K562 (cell line): ENCODE results near the gene DIP2C. TPM values are rescaled to one million over a fixed set of nuclear protein-coding genes. Genes with fewer than 3 reads are reported as not detected.

Experiments
- ATAC-seq: fragments of 200-7000 bp; cut with Tn5 transposase; 3 replicates; pipeline ENCODE4 v1.9.1; 2020; ENCODE audit warnings: moderate library complexity
- BruUV-seq: library from RNA; stranded (reverse); fragments of 400-500 nt; replicated peaks from 2 replicates; lab custom pipeline; 2021; lab: Mats Ljungman, UMichigan
- CTCF ChIA-PET: fragments of 300-600 bp; formaldehyde crosslinking; extraction: SDS; loops from one replicate; lab custom pipeline; 2021; ENCODE audit warnings: low intra/inter-chr PET ratio; lab: Yijun Ruan, JAX
- POLR2A ChIA-PET: fragments of 300-600, 350-650 bp; sonication (Branson Sonifier 250); formaldehyde crosslinking; extraction: SDS; loops from one replicate; lab custom pipeline; 2021; ENCODE audit warnings: antibody characterized with exemption, inconsistent platforms; lab: Yijun Ruan, JAX
- DNase-seq, 4 experiments: peaks; one replicate each; pipeline versions ENCODE4 v3.0.0 to v3.0.0-alpha.2; 2011 to 2018; ENCODE audit warnings: low spot score in 3 of 4, mixed read lengths in 3 of 4; ENCODE audit errors: extremely low read depth in 1 of 4
- FAIRE-seq: peaks from 2 replicates; lab custom pipeline; 2011; peaks lifted over from hg19 to GRCh38; lab: Jason Lieb, UNC
- H2AFZ ChIP-seq: 2 replicates; pipeline ENCODE4 v1.6.0; 2011; ENCODE audit warnings: low read depth, low read length, control low read depth, inconsistent platforms
- H3K27ac ChIP-seq: fragments of 200-600 bp; 3 replicates; pipeline ENCODE4 v1.8.0; 2011; ENCODE audit warnings: low read depth, mild to moderate bottlenecking, control low read depth, inconsistent platforms, low read length, moderate library complexity, mixed read lengths; ENCODE audit errors: extremely low read depth
- H3K27me3 ChIP-seq, 2 experiments: fragments of 300-600 bp in 1 of 2; 2 replicates in 1 of 2; 3 replicates in 1 of 2; pipeline versions ENCODE4 v1.6.0 to v1.8.0; 2011; ENCODE audit warnings: inconsistent platforms in 2 of 2, low read length in 2 of 2, mild to moderate bottlenecking in 1 of 2, mixed read lengths in 1 of 2, moderate library complexity in 1 of 2; ENCODE audit not compliant: control insufficient read depth in 2 of 2, insufficient read depth in 2 of 2
- H3K36me3 ChIP-seq: fragments of 300-600 bp; 3 replicates; pipeline ENCODE4 v1.8.0; 2011; ENCODE audit warnings: mild to moderate bottlenecking, low read length, inconsistent platforms; ENCODE audit not compliant: control insufficient read depth, insufficient read depth
- H3K4me1 ChIP-seq, 2 experiments: fragments of 200-600 bp in 1 of 2; replicated peaks in 1 of 2; 2 replicates in 1 of 2; 3 replicates in 1 of 2; pipeline versions ENCODE4 v1.5.1 to v1.8.0; 2011; ENCODE audit warnings: inconsistent platforms in 2 of 2, low read length in 2 of 2, mild to moderate bottlenecking in 1 of 2, mixed read lengths in 1 of 2, moderate library complexity in 1 of 2; ENCODE audit not compliant: control insufficient read depth in 2 of 2, insufficient read depth in 2 of 2
- H3K4me2 ChIP-seq: 2 replicates; pipeline ENCODE4 v1.6.1; 2011; ENCODE audit warnings: low read length, control low read depth, inconsistent platforms, mixed read lengths; ENCODE audit not compliant: insufficient read depth
- H3K4me3 ChIP-seq: fragments of 200-600 bp; sonication (generic), shearing (Covaris generic); 2 replicates; pipeline ENCODE4 v1.5.1; 2016; ENCODE audit warnings: control low read depth, inconsistent platforms
- H3K79me2 ChIP-seq: fragments of 200-600 bp; 3 replicates; pipeline ENCODE4 v1.8.0; 2011; ENCODE audit warnings: low read length, inconsistent platforms; ENCODE audit not compliant: control insufficient read depth, insufficient read depth
- H3K9ac ChIP-seq, 2 experiments: 2 replicates each; pipeline versions ENCODE4 v1.6.0 to v1.6.1; 2011; ENCODE audit warnings: low read depth in 2 of 2, low read length in 2 of 2, control low read depth in 1 of 2, inconsistent platforms in 1 of 2, mild to moderate bottlenecking in 1 of 2, mixed read lengths in 1 of 2; ENCODE audit not compliant: insufficient read depth in 1 of 2
- H3K9me1 ChIP-seq: one replicate; pipeline ENCODE4 v1.6.0; 2011; ENCODE audit warnings: inconsistent platforms, mild to moderate bottlenecking, low read length, moderate library complexity; ENCODE audit not compliant: control insufficient read depth, insufficient read depth
- H3K9me3 ChIP-seq: replicated peaks from 2 replicates; pipeline ENCODE4 v1.5.1; 2011; ENCODE audit warnings: low read depth, low read length, inconsistent platforms; ENCODE audit not compliant: control insufficient read depth, insufficient read depth
- H4K20me1 ChIP-seq: replicated peaks from 2 replicates; pipeline ENCODE4 v1.6.1; 2011; ENCODE audit warnings: low read length, inconsistent platforms, mixed read lengths; ENCODE audit not compliant: control insufficient read depth, insufficient read depth
- BACH1 ChIP-seq: fragments of 200-800 bp; sonication (Bioruptor generic); IDR thresholded peaks from 2 replicates; pipeline ENCODE4 v1.6.1; 2016; ENCODE audit warnings: missing genetic modification characterization, missing compliant biosample characterization
- FUS ChIP-seq: fragments of 200-400 bp; formaldehyde crosslinking; optimal IDR thresholded peaks from 2 replicates; pipeline ENCODE3; 2017; ENCODE audit warnings: low read depth, low read length
- HNRNPL ChIP-seq: fragments of 200-400 bp; formaldehyde crosslinking; IDR thresholded peaks from 2 replicates; pipeline ENCODE4 v1.6.1; 2017; ENCODE audit warnings: low read depth, mild to moderate bottlenecking, low read length
- MTA3 ChIP-seq: fragments of 450-650 bp; formaldehyde crosslinking; IDR thresholded peaks from 2 replicates; pipeline ENCODE4 v1.6.1; 2017; ENCODE audit warnings: mild to moderate bottlenecking, borderline replicate concordance
- NBN ChIP-seq: fragments of 450-650 bp; IDR thresholded peaks from 2 replicates; pipeline ENCODE4 v1.6.1; 2016; ENCODE audit warnings: low read depth, mild to moderate bottlenecking
- SPI1 ChIP-seq: IDR thresholded peaks from 2 replicates; pipeline ENCODE4 v1.6.1; 2011; ENCODE audit warnings: low read depth, low read length, control low read depth, borderline replicate concordance
- ZFP30 ChIP-seq: fragments of 250-450 bp; sonication (Bioruptor Pico); IDR thresholded peaks from 2 replicates; pipeline ENCODE4 v1.8.0; 2022; ENCODE audit warnings: moderate library complexity, mild to moderate bottlenecking, inconsistent platforms, borderline replicate concordance
- ZNF354B ChIP-seq: fragments of 250-450 bp; sonication (Bioruptor Pico); IDR thresholded peaks from 2 replicates; pipeline ENCODE4 v1.4.0; 2020
- ZSCAN29 ChIP-seq: fragments of 450-650 bp; IDR thresholded peaks from 2 replicates; pipeline ENCODE4 v1.6.1; 2017
- WGBS: fragments of 100-300 bp; shearing (Covaris generic); methylation state at CpG from one replicate; pipeline ENCODE4 v1.1.6; 2016; ENCODE audit warnings: low coverage, mixed read lengths; ENCODE audit not compliant: insufficient coverage; ENCODE audit errors: missing lambda C conversion rate; 5-methylcytosine and 5-hydroxymethylcytosine counted together
- in situ Hi-C: fragments of 300-500 bp; cut with MboI; formaldehyde crosslinking; loops from 4 replicates; pipeline ENCODE4 v1.15.0; 2018; ENCODE audit warnings: inconsistent platforms, mixed read lengths
- intact Hi-C: fragments of 100-400 bp; cut with micrococcal nuclease; formaldehyde crosslinking; loops from 2 replicates; pipeline ENCODE4 v1.14.2; 2022
- polyA plus RNA-seq, 8 experiments: library from polyadenylated mRNA; depleted of rRNA in 4 of 8; stranded (reverse) in 5 of 8; unstranded in 3 of 8; fragments of >200 nt; fragmentation: Nextera tagmentation in 2 of 8; fragmentation: Illumina TruSeq in 1 of 8; extraction: Ambion mirVana in 2 of 8; extraction: Trizol in 1 of 8; gene quantifications; 2 replicates each; pipeline versions ENCODE4 v1.2.1 to v1.2.3, GENCODE V29; 2011 to 2014; ENCODE audit warnings: inconsistent platforms in 1 of 8, missing spikeins in 1 of 8
- total RNA-seq, 7 experiments: library from RNA; depleted of rRNA in 6 of 7; stranded (reverse); fragments of >200 nt in 6 of 7; fragmentation: Illumina TruSeq in 2 of 7; extraction: Trizol in 2 of 7; gene quantifications; 2 replicates each; pipeline versions ENCODE4 v1.2.1 to v1.2.3, GENCODE V29; 2011 to 2021; ENCODE audit warnings: low replicate concordance in 1 of 7
- TF ChIP-seq, protein P1 (sequence below): sonication (generic); formaldehyde crosslinking; IDR thresholded peaks from 2 replicates; pipeline ENCODE4 v1.8.1; 2023; ENCODE audit warnings: mild to moderate bottlenecking, missing genetic modification reagents
- TF ChIP-seq, protein P2 (sequence below): sonication (generic); formaldehyde crosslinking; IDR thresholded peaks from 2 replicates; pipeline ENCODE4 v1.8.1; 2022; ENCODE audit warnings: missing genetic modification reagents
- TF ChIP-seq, protein P3 (sequence below): fragments of 250-450 bp; sonication (Bioruptor Pico); IDR thresholded peaks from 2 replicates; pipeline ENCODE4 v1.8.0; 2022; ENCODE audit warnings: inconsistent platforms, mild to moderate bottlenecking, moderate library complexity, borderline replicate concordance
- TF ChIP-seq, protein P4 (sequence below): fragments of 450-650 bp; IDR thresholded peaks from 2 replicates; pipeline ENCODE4 v1.6.1; 2017; ENCODE audit warnings: antibody characterized with exemption, mild to moderate bottlenecking

Gene DIP2C
- total and polyA plus RNA-seq, 9 of the 15 experiments (the other 6 are each of a cell fraction or from before 2014, with no cell fraction given): 0.01 TPM; not detected in 8

DNA sequence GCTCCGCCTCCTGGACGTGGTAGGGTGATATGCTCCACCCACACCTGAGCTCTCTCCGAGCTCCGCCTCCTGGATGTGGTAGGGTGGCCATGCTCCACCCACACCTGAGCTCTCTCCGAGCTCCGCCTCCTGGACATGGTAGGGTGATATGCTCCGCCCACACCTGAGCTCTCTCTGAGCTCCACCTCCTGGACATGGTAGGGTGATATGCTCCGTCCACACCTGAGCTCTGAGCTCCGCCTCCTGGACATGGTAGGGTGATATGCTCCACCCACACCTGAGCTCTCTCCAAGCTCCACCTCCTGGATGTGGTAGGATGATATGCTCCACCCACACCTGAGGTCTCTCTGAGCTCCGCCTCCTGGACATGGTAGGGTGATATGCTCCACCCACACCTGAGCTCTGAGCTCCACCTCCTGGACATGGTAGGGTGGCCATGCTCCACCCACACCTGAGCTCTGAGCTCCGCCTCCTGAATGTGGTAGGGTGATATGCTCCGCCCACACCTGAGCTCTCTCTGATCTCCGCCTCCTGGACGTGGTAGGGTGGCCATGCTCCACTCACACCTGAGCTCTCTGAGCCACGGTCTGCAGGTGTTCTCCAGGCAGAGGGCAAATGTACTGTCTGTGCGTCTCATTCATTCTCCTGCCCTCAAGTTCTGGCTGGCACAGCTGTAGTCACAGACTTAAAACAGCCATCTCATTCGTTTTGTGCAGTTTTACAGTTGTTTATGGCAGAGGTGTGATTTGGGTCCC is 252.4 kb downstream of the DIP2C start:
- H3K9me3 ChIP-seq: no peaks in the 10 kb centered on the region
- H3K9me1 ChIP-seq: no peaks in the 10 kb centered on the region
- POLR2A ChIA-PET: interaction anchor here (1.0 to 1.7 kb wide), 2 partner anchors 23 to 77 kb away, joined by 3 to 4 read pairs; no protein-coding TSS in a partner anchor
- H3K9ac ChIP-seq: no peak overlapping the region
- peaks cover 4 to 19% of the 10 kb centered on the region in 2 experiments; a peak in 3 of 5 replicates for H3K27me3 ChIP-seq
- in situ Hi-C loops (no loop called here), intact Hi-C loops (no loop called here)
- no peak overlapping the region for H3K4me3 ChIP-seq
- H4K20me1 ChIP-seq: no peaks in the 10 kb centered on the region
- DNase-seq: no peak
- no peaks in the 10 kb centered on the region; a peak in 1 of 5 replicates for H3K4me1 ChIP-seq
- no peak overlapping the region for H2AFZ ChIP-seq
- BruUV-seq: no TSS peak
- no peaks in the 10 kb centered on the region for H3K79me2 ChIP-seq
- WGBS: 15% methylated on average over 15 of the region's 17 CpGs
- H3K36me3 ChIP-seq: no peaks in the 10 kb centered on the region
- ATAC-seq: no peak
- FAIRE-seq: no peak
- H3K27ac ChIP-seq: no peak overlapping the region
- H3K4me2 ChIP-seq: no peak overlapping the region
- CTCF ChIA-PET: no interaction called here
- TF ChIP-seq NBN (no peak), BACH1 (no peak), SPI1 (no peak), ZNF354B (CRISPR knock-in tag) (no peak), HNRNPL (no peak), ZSCAN29 (no peak), MTA3 (no peak), ZFP30 (CRISPR knock-in tag) (no peak), FUS (no peak)
- TF ChIP-seq, protein P1, sequence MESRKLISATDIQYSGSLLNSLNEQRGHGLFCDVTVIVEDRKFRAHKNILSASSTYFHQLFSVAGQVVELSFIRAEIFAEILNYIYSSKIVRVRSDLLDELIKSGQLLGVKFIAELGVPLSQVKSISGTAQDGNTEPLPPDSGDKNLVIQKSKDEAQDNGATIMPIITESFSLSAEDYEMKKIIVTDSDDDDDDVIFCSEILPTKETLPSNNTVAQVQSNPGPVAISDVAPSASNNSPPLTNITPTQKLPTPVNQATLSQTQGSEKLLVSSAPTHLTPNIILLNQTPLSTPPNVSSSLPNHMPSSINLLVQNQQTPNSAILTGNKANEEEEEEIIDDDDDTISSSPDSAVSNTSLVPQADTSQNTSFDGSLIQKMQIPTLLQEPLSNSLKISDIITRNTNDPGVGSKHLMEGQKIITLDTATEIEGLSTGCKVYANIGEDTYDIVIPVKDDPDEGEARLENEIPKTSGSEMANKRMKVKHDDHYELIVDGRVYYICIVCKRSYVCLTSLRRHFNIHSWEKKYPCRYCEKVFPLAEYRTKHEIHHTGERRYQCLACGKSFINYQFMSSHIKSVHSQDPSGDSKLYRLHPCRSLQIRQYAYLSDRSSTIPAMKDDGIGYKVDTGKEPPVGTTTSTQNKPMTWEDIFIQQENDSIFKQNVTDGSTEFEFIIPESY (CRISPR knock-in tag): no peak
- TF ChIP-seq, protein P2, sequence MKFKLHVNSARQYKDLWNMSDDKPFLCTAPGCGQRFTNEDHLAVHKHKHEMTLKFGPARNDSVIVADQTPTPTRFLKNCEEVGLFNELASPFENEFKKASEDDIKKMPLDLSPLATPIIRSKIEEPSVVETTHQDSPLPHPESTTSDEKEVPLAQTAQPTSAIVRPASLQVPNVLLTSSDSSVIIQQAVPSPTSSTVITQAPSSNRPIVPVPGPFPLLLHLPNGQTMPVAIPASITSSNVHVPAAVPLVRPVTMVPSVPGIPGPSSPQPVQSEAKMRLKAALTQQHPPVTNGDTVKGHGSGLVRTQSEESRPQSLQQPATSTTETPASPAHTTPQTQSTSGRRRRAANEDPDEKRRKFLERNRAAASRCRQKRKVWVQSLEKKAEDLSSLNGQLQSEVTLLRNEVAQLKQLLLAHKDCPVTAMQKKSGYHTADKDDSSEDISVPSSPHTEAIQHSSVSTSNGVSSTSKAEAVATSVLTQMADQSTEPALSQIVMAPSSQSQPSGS: no peak
- TF ChIP-seq, protein P3, sequence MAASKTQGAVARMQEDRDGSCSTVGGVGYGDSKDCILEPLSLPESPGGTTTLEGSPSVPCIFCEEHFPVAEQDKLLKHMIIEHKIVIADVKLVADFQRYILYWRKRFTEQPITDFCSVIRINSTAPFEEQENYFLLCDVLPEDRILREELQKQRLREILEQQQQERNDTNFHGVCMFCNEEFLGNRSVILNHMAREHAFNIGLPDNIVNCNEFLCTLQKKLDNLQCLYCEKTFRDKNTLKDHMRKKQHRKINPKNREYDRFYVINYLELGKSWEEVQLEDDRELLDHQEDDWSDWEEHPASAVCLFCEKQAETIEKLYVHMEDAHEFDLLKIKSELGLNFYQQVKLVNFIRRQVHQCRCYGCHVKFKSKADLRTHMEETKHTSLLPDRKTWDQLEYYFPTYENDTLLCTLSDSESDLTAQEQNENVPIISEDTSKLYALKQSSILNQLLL: no peak
- TF ChIP-seq, protein P4, sequence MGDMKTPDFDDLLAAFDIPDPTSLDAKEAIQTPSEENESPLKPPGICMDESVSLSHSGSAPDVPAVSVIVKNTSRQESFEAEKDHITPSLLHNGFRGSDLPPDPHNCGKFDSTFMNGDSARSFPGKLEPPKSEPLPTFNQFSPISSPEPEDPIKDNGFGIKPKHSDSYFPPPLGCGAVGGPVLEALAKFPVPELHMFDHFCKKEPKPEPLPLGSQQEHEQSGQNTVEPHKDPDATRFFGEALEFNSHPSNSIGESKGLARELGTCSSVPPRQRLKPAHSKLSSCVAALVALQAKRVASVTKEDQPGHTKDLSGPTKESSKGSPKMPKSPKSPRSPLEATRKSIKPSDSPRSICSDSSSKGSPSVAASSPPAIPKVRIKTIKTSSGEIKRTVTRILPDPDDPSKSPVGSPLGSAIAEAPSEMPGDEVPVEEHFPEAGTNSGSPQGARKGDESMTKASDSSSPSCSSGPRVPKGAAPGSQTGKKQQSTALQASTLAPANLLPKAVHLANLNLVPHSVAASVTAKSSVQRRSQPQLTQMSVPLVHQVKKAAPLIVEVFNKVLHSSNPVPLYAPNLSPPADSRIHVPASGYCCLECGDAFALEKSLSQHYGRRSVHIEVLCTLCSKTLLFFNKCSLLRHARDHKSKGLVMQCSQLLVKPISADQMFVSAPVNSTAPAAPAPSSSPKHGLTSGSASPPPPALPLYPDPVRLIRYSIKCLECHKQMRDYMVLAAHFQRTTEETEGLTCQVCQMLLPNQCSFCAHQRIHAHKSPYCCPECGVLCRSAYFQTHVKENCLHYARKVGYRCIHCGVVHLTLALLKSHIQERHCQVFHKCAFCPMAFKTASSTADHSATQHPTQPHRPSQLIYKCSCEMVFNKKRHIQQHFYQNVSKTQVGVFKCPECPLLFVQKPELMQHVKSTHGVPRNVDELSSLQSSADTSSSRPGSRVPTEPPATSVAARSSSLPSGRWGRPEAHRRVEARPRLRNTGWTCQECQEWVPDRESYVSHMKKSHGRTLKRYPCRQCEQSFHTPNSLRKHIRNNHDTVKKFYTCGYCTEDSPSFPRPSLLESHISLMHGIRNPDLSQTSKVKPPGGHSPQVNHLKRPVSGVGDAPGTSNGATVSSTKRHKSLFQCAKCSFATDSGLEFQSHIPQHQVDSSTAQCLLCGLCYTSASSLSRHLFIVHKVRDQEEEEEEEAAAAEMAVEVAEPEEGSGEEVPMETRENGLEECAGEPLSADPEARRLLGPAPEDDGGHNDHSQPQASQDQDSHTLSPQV: no peak
